DOHH2 (cell line): Measurements from ENCODE around the gene PNPLA7.

ENCODE experiments used
- H3F3A ChIP-seq: fragments of 200-600 bp; sonication (generic), shearing (Covaris generic); 2 replicates; pipeline ENCODE4 v1.6.0; 2016; ENCODE audit warnings: antibody characterized with exemption, mild to moderate bottlenecking; ENCODE audit not compliant: control insufficient read depth, insufficient read depth
- H3K27ac ChIP-seq: fragments of 200-600 bp; sonication (generic); 2 replicates; pipeline ENCODE4 v1.5.1; 2014; ENCODE audit warnings: low read depth, mild to moderate bottlenecking, low read length, moderate library complexity
- H3K27me3 ChIP-seq: fragments of 200-600 bp; sonication (generic); 2 replicates; pipeline ENCODE4 v1.6.1; 2014; ENCODE audit warnings: mild to moderate bottlenecking, low read length, mixed read lengths; ENCODE audit not compliant: control insufficient read depth
- H3K36me3 ChIP-seq: fragments of 200-600 bp; sonication (generic); 2 replicates; pipeline ENCODE4 v1.6.1; 2014; ENCODE audit warnings: mild to moderate bottlenecking, low read length, moderate library complexity, mixed read lengths; ENCODE audit not compliant: control insufficient read depth
- H3K4me1 ChIP-seq: fragments of 200-600 bp; sonication (generic); 2 replicates; pipeline ENCODE4 v1.6.1; 2014; ENCODE audit warnings: mild to moderate bottlenecking, low read length, mixed read lengths; ENCODE audit not compliant: control insufficient read depth
- H3K4me2 ChIP-seq: fragments of 200-600 bp; sonication (generic); 2 replicates; pipeline ENCODE4 v1.6.0; 2014; ENCODE audit warnings: mild to moderate bottlenecking, low read length, moderate library complexity
- H3K4me3 ChIP-seq: fragments of 200-600 bp; sonication (generic); 2 replicates; pipeline ENCODE4 v1.5.1; 2014; ENCODE audit warnings: mild to moderate bottlenecking, low read length, mixed read lengths
- H3K79me2 ChIP-seq: fragments of 200-600 bp; sonication (generic); 2 replicates; pipeline ENCODE4 v1.6.1; 2014; ENCODE audit warnings: mild to moderate bottlenecking, low read length, mixed read lengths; ENCODE audit not compliant: control insufficient read depth
- H3K9me2 ChIP-seq: fragments of 200-600 bp; sonication (generic); replicated peaks from 2 replicates; pipeline ENCODE4 v1.6.1; 2014; ENCODE audit warnings: mild to moderate bottlenecking, low read length, mixed read lengths; ENCODE audit not compliant: control insufficient read depth
- H3K9me3 ChIP-seq: fragments of 200-600 bp; sonication (generic); 2 replicates; pipeline ENCODE4 v1.6.1; 2014; ENCODE audit warnings: antibody characterized with exemption, low read length, mixed read lengths; ENCODE audit not compliant: control insufficient read depth, insufficient read depth
- H4K20me1 ChIP-seq: fragments of 200-600 bp; sonication (generic); 2 replicates; pipeline ENCODE4 v1.6.0; 2014; ENCODE audit warnings: low read depth, mild to moderate bottlenecking, antibody characterized with exemption, low read length, moderate library complexity; ENCODE audit not compliant: control insufficient read depth, insufficient read depth
- EZH2phosphoT487 ChIP-seq: fragments of 200-600 bp; sonication (generic); IDR thresholded peaks from 2 replicates; pipeline ENCODE4 v1.6.1; 2017; ENCODE audit warnings: borderline replicate concordance, mild to moderate bottlenecking, antibody characterized with exemption, low read length, moderate library complexity, mixed read lengths
- TF ChIP-seq, protein P1 (sequence below): fragments of 200-600 bp; sonication (generic); IDR thresholded peaks from one replicate; pipeline ENCODE4 v1.5.1; 2014; ENCODE audit warnings: antibody characterized with exemption, mild to moderate bottlenecking, low read depth, low read length; ENCODE audit not compliant: poor library complexity, severe bottlenecking

Gene PNPLA7

DNA sequence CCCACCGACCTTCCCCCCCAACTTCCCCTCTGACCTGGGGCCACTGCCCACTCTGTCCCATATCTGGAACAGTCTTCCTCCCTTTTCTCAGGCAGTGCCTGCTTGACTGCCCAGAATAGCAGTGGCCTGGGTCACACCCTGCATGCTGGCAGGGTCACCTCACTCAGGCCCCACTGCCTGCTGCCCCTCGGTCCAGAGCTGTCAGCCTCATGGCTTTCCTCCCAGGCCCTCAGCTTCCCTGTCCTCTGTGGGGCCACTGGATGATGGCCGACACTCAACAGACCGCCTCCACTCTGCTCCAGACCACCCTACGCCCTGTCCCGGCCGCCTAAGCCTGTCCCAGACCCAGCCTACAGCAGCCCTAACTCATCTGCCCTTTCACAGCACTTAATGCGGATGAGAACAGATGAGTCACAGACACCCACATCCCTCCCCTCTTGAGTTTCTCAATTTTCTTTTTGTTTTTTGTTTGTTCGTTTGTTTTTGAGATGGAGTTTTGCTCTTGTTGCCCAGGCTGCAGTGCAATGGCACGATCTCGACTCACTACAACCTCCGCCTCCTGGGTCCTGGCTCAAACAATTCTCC, 5.9 kb downstream of the PNPLA7 start:
- Histone ChIP-seq H3K9me2 (no peaks in the 10 kb centered on the region), H3K4me3 (no peak overlapping the region), H3K4me2 (no peak overlapping the region), H3K36me3 (no peaks in the 10 kb centered on the region), H3K27ac (no peak overlapping the region), H3K4me1 (peaks cover 75% of the 10 kb centered on the region), H4K20me1 (no peaks in the 10 kb centered on the region), H3K9me3 (no peaks in the 10 kb centered on the region), H3F3A (peaks cover 4% of the 10 kb centered on the region; the same call in 1 of the 2 replicates), H3K79me2 (peaks cover 13% of the 10 kb centered on the region), H3K27me3 (no peaks in the 10 kb centered on the region)
- TF ChIP-seq, protein P1, sequence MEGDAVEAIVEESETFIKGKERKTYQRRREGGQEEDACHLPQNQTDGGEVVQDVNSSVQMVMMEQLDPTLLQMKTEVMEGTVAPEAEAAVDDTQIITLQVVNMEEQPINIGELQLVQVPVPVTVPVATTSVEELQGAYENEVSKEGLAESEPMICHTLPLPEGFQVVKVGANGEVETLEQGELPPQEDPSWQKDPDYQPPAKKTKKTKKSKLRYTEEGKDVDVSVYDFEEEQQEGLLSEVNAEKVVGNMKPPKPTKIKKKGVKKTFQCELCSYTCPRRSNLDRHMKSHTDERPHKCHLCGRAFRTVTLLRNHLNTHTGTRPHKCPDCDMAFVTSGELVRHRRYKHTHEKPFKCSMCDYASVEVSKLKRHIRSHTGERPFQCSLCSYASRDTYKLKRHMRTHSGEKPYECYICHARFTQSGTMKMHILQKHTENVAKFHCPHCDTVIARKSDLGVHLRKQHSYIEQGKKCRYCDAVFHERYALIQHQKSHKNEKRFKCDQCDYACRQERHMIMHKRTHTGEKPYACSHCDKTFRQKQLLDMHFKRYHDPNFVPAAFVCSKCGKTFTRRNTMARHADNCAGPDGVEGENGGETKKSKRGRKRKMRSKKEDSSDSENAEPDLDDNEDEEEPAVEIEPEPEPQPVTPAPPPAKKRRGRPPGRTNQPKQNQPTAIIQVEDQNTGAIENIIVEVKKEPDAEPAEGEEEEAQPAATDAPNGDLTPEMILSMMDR: no peak
- no peak for TF ChIP-seq EZH2phosphoT487

DNA sequence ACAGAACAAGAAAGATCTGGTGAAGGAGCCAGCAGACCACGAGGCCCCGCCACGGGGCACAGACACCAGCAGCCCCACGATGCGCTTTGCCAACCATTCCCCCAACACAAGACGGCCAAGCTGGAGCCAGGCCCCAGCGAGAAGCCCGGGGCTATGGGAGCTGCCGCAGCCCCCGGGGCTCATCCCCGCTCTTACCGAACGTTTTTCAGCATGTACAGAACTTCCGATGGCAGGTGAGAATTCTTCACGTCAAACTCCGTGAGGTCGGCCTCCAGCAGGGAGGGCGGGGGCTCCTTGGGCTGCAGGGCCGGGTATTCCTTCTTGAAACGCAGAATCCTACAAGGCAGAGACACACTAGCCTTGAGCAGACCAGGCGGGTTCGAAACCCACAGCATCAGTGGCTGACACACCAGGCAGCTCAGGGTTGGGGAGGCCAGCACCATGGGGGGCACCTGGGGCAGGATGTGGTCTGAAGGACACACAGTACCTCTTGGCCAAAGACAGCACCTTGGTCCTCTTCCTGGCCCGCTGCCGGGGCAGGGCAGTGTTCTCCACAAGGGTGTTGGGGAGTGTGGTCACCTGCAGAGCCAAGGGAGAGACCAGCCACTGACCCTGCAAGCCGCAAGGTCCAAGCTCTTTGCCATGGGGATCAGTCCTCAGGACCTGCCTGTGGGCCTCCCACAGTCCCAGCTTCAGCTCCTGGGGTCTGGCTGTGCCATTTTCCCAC, 6.8 kb downstream of the PNPLA7 start:
- H3K9me3 ChIP-seq: no peaks in the 10 kb centered on the region
- no peaks in the 10 kb centered on the region for H3K9me2 ChIP-seq
- H3K79me2 ChIP-seq: peaks cover 13% of the 10 kb centered on the region
- no peak overlapping the region for H3K4me3 ChIP-seq
- peaks cover 2% of the 10 kb centered on the region for H3K36me3 ChIP-seq
- H3K4me1 ChIP-seq: peaks cover 72% of the 10 kb centered on the region
- no peak overlapping the region for H3K4me2 ChIP-seq
- TF ChIP-seq EZH2phosphoT487: no peak
- TF ChIP-seq, protein P1: no peak
- no peaks in the 10 kb centered on the region for H4K20me1 ChIP-seq
- H3K27ac ChIP-seq: no peak overlapping the region
- H3K27me3 ChIP-seq: no peaks in the 10 kb centered on the region
- H3F3A ChIP-seq: peaks cover 6% of the 10 kb centered on the region; the same call in 1 of the 2 replicates

GRCh38 chr9:137542486-137542885, 7.7 kb downstream of the PNPLA7 start:
- no peaks in the 10 kb centered on the region for H3K27me3 ChIP-seq
- peaks cover 12% of the 10 kb centered on the region for H3F3A ChIP-seq
- no peaks in the 10 kb centered on the region for H3K9me2 ChIP-seq
- H3K4me1 ChIP-seq: peaks cover 72% of the 10 kb centered on the region
- peaks cover 11% of the 10 kb centered on the region for H3K36me3 ChIP-seq
- no peaks in the 10 kb centered on the region for H4K20me1 ChIP-seq
- no peak overlapping the region for H3K4me3 ChIP-seq
- H3K79me2 ChIP-seq: peaks cover 6% of the 10 kb centered on the region
- H3K4me2 ChIP-seq: no peak overlapping the region
- TF ChIP-seq, protein P1: no peak
- TF ChIP-seq EZH2phosphoT487: no peak
- H3K27ac ChIP-seq: no peak overlapping the region; the same call in 1 of the 2 replicates
- H3K9me3 ChIP-seq: no peaks in the 10 kb centered on the region
